HCT116 (cell line): ENCODE results near the gene XIAP. TPM values are rescaled to one million over a fixed set of nuclear protein-coding genes. Genes with fewer than 3 reads are reported as not detected.
A peak's percentile ranks its signal among the peaks of the same experiment; 100 is the strongest.

Experiments used
- ATAC-seq: fragments of 200-7000 bp; cut with Tn5 transposase; 2 replicates; pipeline ENCODE4 v1.9.1; 2020; ENCODE audit warnings: mild to moderate bottlenecking, moderate library complexity
- BruUV-seq: library from RNA; stranded (reverse); fragments of 400-500 nt; replicated peaks from 2 replicates; lab custom pipeline; 2021; lab: Mats Ljungman, UMichigan
- CTCF ChIA-PET: fragments of 300-600 bp; sonication (Branson Sonifier 250); formaldehyde crosslinking; loops from one replicate; lab custom pipeline; 2021; ENCODE audit warnings: antibody characterized with exemption; lab: Charles Lee
- POLR2A ChIA-PET: fragments of 300-600, 350-600 bp; sonication (Branson Sonifier 250); formaldehyde crosslinking; loops from one replicate; lab custom pipeline; 2021; ENCODE audit warnings: antibody characterized with exemption; lab: Charles Lee
- RAD21 ChIA-PET, 2 experiments: fragments of 300-600 bp; sonication (Branson Sonifier 250); formaldehyde crosslinking; loops; one replicate each; lab custom pipeline; 2023; ENCODE audit warnings: low total read pairs in 2 of 2; ENCODE audit not compliant: uncharacterized antibody in 2 of 2, unreplicated experiment in 2 of 2, low non-redundant PET in 1 of 2; lab: Charles Lee
- DNase-seq: peaks from one replicate; pipeline ENCODE4 v3.0.0-alpha.2; 2010; ENCODE audit warnings: low read depth, low spot score
- H2AFZ ChIP-seq: fragments of 200-600 bp; shearing (Covaris generic), sonication (generic); 2 replicates; pipeline ENCODE4 v1.6.1; 2017; ENCODE audit warnings: low read depth, mixed run types, mixed read lengths, antibody characterized with exemption, low read length; ENCODE audit not compliant: poor library complexity, severe bottlenecking
- H3K27ac ChIP-seq: 2 replicates; pipeline ENCODE4 v1.5.1; 2012; ENCODE audit warnings: low read depth, low read length
- H3K27me3 ChIP-seq: fragments of 200-600 bp; sonication (generic); 2 replicates; pipeline ENCODE4 v1.6.1; 2016; ENCODE audit warnings: mixed run types, low read length, mixed read lengths; ENCODE audit not compliant: insufficient read depth
- H3K36me3 ChIP-seq, 2 experiments: fragments of 200-500 bp in 1 of 2; fragments of 200-600 bp in 1 of 2; sonication (Bioruptor generic) in 1 of 2; sonication (generic) in 1 of 2; 2 replicates each; pipeline versions ENCODE4 v1.5.1 to v1.6.1; 2014 to 2016; ENCODE audit warnings: low read length in 2 of 2, inconsistent platforms in 1 of 2, mixed read lengths in 1 of 2, mixed run types in 1 of 2; ENCODE audit not compliant: insufficient read depth in 2 of 2, control insufficient read depth in 1 of 2
- H3K4me1 ChIP-seq, 2 experiments: fragments of 200-600 bp in 1 of 2; sonication (generic) in 1 of 2; 2 replicates each; pipeline versions ENCODE4 v1.5.1 to v1.6.1; 2012 to 2017; ENCODE audit warnings: low read length in 2 of 2, inconsistent platforms in 1 of 2, mild to moderate bottlenecking in 1 of 2, mixed read lengths in 1 of 2, mixed run types in 1 of 2, moderate library complexity in 1 of 2; ENCODE audit not compliant: insufficient read depth in 2 of 2, control insufficient read depth in 1 of 2
- H3K4me2 ChIP-seq: fragments of 200-600 bp; sonication (generic); 2 replicates; pipeline ENCODE4 v1.6.1; 2017; ENCODE audit warnings: mixed run types, low read length, mixed read lengths
- H3K4me3 ChIP-seq, 2 experiments: fragments of 200-600 bp in 1 of 2; sonication (generic) in 1 of 2; replicated peaks in 1 of 2; 2 replicates each; pipeline ENCODE4 v1.5.1; 2011 to 2016; ENCODE audit warnings: low read length in 2 of 2, control low read depth in 1 of 2, low read depth in 1 of 2, mild to moderate bottlenecking in 1 of 2, mixed read lengths in 1 of 2, mixed run types in 1 of 2
- H3K79me2 ChIP-seq: fragments of 200-600 bp; sonication (generic); 2 replicates; pipeline ENCODE4 v1.6.1; 2017; ENCODE audit warnings: mild to moderate bottlenecking, mixed run types, low read length, moderate library complexity, mixed read lengths; ENCODE audit not compliant: insufficient read depth
- H3K9ac ChIP-seq: fragments of 200-600 bp; sonication (generic); 2 replicates; pipeline ENCODE4 v1.6.1; 2016; ENCODE audit warnings: low read length, mixed read lengths
- H3K9me2 ChIP-seq: fragments of 200-600 bp; sonication (generic), shearing (Covaris generic); 2 replicates; pipeline ENCODE4 v1.6.1; 2017; ENCODE audit warnings: mixed run types, mild to moderate bottlenecking, moderate library complexity; ENCODE audit not compliant: insufficient read depth
- H3K9me3 ChIP-seq, 2 experiments: fragments of 200-500 bp in 1 of 2; fragments of 200-600 bp in 1 of 2; sonication (Bioruptor generic) in 1 of 2; sonication (generic) in 1 of 2; 2 replicates each; pipeline ENCODE4 v1.6.1; 2014 to 2017; ENCODE audit warnings: low read length in 2 of 2, mixed read lengths in 2 of 2, inconsistent platforms in 1 of 2, low read depth in 1 of 2, mild to moderate bottlenecking in 1 of 2, mixed run types in 1 of 2, moderate library complexity in 1 of 2; ENCODE audit not compliant: control insufficient read depth in 1 of 2, insufficient read depth in 1 of 2
- H4K20me1 ChIP-seq: fragments of 200-600 bp; sonication (generic), shearing (Covaris generic); 2 replicates; pipeline ENCODE4 v1.6.1; 2017; ENCODE audit warnings: mixed run types, mild to moderate bottlenecking, moderate library complexity; ENCODE audit not compliant: insufficient read depth
- EGR1 ChIP-seq: IDR thresholded peaks from 2 replicates; pipeline ENCODE4 v1.6.1; 2012; ENCODE audit warnings: low read depth
- POLR2AphosphoS5 ChIP-seq: IDR thresholded peaks from 2 replicates; pipeline ENCODE4 v1.6.1; 2011; ENCODE audit warnings: mild to moderate bottlenecking, low read depth, low read length, moderate library complexity
- intact Hi-C: fragments of 100-400 bp; cut with micrococcal nuclease; formaldehyde crosslinking; loops from 2 replicates; pipeline ENCODE4 v1.10.0; 2022
- total RNA-seq: library from RNA; stranded (reverse); gene quantifications from one replicate; pipeline ENCODE4 v1.2.1, GENCODE V29; 2021; ENCODE audit not compliant: unreplicated experiment

Gene XIAP
- total RNA-seq, 1 experiment from 2014 or later, result 41.0 TPM

DNA sequence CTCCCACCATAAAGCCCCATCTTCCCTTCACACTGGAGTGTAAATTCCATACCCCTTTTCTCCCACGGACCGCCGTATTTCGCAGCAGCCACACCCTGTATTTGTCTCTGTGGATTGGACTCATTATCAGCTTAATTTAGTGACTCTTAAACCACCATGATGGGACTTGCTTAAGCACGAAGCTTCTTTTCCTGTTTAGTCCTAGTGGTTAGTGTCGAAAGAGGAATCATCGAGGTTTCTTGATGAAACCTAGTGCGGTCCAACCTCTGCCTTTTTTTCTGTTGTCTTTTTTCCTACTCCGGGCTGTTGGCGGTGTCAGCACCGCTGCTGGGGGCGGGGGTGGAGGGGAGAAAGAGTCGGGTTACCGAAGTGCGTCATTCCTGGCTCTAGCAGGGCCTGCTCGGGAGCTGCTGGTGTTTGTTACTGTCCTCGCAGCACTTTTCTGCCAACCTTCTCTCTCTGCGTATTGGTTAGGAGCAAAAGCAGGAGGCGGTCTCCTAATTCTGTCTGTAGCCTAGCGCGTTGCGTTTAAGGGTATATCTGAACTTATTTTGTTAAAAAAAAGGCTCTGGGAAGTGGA lies 103.0 kb downstream of the XIAP start:
- peak; percentile 75 for DNase-seq
- POLR2A ChIA-PET, result interaction anchor here (0.6 kb wide), 1 partner anchor 15 kb away, joined by 3 read pairs; no protein-coding TSS in a partner anchor
- peaks cover 57% of the 10 kb centered on the region for H3K79me2 ChIP-seq
- H3K4me3 ChIP-seq, result peak overlapping the region; percentile 70 to 78
- TF ChIP-seq EGR1 (no peak), POLR2AphosphoS5 (peak; percentile 60)
- peak; percentile 72 for ATAC-seq
- H3K27ac ChIP-seq, result peak overlapping the region; percentile 84
- H3K27me3 ChIP-seq, result no peaks in the 10 kb centered on the region
- H3K36me3 ChIP-seq, result no peaks in the 10 kb centered on the region
- peaks cover 9 to 22% of the 10 kb centered on the region in 2 experiments for H3K4me1 ChIP-seq
- H3K4me2 ChIP-seq, result peak overlapping the region; percentile 87
- CTCF ChIA-PET, result interaction anchor here (1.0 kb wide), 1 partner anchor 14 kb away, joined by 5 read pairs; no protein-coding TSS in a partner anchor
- intact Hi-C loops, result loop anchor here (5.0 kb wide), 1 partner anchor 131 kb away; no protein-coding TSS in a partner anchor
- H2AFZ ChIP-seq, result no peak overlapping the region
- H3K9me3 ChIP-seq, result no peaks in the 10 kb centered on the region
- BruUV-seq, result no TSS peak
- H4K20me1 ChIP-seq, result no peaks in the 10 kb centered on the region
- RAD21 ChIA-PET, result no interaction called here
- H3K9ac ChIP-seq, result peak overlapping the region; percentile 95
- no peaks in the 10 kb centered on the region for H3K9me2 ChIP-seq

Other genes with a start within 250 kb of the XIAP start
- gene THOC2, start 127.0 kb upstream of the XIAP start, total RNA-seq, result 85.3 TPM
- gene STAG2, start 101.7 kb downstream of the XIAP start, total RNA-seq, result 66.3 TPM